ENCODE measurements around the gene SPATA12. TPM values are rescaled to one million over a fixed set of nuclear protein-coding genes. Genes with fewer than 3 reads are reported as not detected.

SPATA12 gene
- total RNA-seq, 1 donor from 2014 or later = 0.38 TPM

- Histone ChIP-seq H3K36me3 (ENCODE audit: control insufficient read depth, insufficient read depth, low read length) (no peaks in the 10 kb centered on the region), H3K4me3 (ENCODE audit: low read depth, low read length) (no peak overlapping the region), H3K27me3 (ENCODE audit: control insufficient read depth, insufficient read depth, low read length) (no peaks in the 10 kb centered on the region)
- no peak for TF ChIP-seq CTCF (IDR thresholded peaks at IDR 0.05; ENCODE audit: insufficient read depth, low read length, poor library complexity, severe bottlenecking)
- no peak for DNase-seq (ENCODE audit: low read depth)
These were observed 60.1 kb downstream of the SPATA12 start for GRCh38 chr3:57120451-57121174.

Other genes with a start within 250 kb of the SPATA12 start
- gene IL17RD, start 104.7 kb downstream of the SPATA12 start, total RNA-seq = 25.7 and 28.7 TPM in 2 replicates
- 2.9 and 3.8 TPM in 2 replicates for gene HESX1, start 139.3 kb downstream of the SPATA12 start, total RNA-seq
- gene APPL1, start 167.1 kb downstream of the SPATA12 start, total RNA-seq = 25.9 and 30.9 TPM in 2 replicates
- gene ASB14, start 232.0 kb downstream of the SPATA12 start, total RNA-seq = not detected in 2 replicates